ENCODE data around the gene FAM124B. TPM values are rescaled to one million over a fixed set of nuclear protein-coding genes. Genes with fewer than 3 reads are reported as not detected.

The FAM124B gene
- total RNA-seq, 1 donor from 2014 or later = not detected

DNA sequence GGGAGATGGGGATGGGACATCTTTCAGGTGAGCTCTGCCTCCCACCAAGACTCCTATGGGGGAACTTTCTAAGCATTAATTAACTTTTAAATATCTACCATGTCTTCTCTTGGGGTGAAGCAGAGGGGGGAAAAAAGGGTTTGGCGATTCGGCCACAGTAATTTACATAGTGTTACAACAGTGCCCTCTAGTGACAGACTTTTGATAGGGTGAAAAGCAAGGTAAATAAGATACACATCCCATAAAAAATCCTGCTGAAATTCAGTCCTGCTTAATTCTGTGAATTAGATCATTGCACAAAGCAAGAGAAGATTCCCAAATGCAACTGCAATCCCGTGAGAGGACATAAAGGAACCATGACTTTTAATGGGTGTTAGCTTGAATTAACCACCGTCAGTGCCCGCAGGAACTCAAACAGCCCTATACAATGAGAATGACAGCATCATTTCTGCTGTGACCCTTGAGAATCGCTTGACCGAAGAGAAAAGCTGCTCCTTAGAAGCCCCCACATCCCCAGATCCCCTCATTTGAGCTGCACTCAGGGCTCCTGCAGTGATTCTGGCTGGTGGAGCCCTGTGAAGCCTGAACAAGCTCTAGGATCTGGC is 32.8 kb downstream of the FAM124B start:
- no peak overlapping the region for H3K27ac Mint-ChIP-seq
- no peak overlapping the region for H3K4me3 Mint-ChIP-seq (ENCODE audit: low read depth)
- no peaks in the 10 kb centered on the region for H3K36me3 Mint-ChIP-seq (ENCODE audit: insufficient read depth)
- peak; percentile 64 for TF ChIP-seq CTCF (IDR thresholded peaks at IDR 0.05; ENCODE audit: unreplicated experiment)
- no peaks in the 10 kb centered on the region for H3K4me1 Mint-ChIP-seq (ENCODE audit: low read depth)
- DNase-seq (ENCODE audit: low spot score, unreplicated experiment) = no peak
- peaks cover 3% of the 10 kb centered on the region for H3K27me3 Mint-ChIP-seq
- H3K9me3 Mint-ChIP-seq (ENCODE audit: low read depth) = no peaks in the 10 kb centered on the region

DNA sequence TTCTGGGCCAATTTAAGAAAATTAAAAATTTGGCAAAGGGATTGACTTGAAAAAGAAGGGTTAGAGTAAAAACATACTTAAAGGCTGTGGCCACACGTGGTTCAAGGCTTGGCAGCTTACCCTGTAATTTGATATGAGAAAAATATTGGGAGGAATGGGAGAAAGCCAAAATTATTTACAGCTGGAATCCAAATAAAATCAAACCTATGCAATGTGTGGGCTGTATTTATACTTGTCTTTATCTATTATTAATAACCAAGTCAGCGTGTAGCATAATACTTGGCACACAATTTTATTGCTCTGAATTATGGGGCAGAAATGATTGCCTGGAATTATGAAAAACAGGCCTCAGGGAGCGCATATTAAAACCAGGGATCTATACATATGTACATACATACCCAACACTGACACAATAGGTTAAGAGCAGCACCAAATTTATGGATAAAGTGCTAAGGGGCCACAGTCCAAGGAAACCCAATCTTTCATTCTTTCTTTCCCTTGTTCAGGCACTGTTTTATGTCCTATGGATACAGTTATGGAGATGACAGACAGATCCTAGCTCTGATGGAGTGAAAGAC is 35.6 kb downstream of the FAM124B start:
- no peak for TF ChIP-seq CTCF (IDR thresholded peaks at IDR 0.05; ENCODE audit: unreplicated experiment)
- H3K27me3 Mint-ChIP-seq = no peaks in the 10 kb centered on the region
- H3K27ac Mint-ChIP-seq = no peak overlapping the region

GRCh38 chr2:224365331-224365730 is 36.6 kb downstream of the FAM124B start:
- no peaks in the 10 kb centered on the region for H3K4me1 Mint-ChIP-seq (ENCODE audit: low read depth)
- no peaks in the 10 kb centered on the region for H3K9me3 Mint-ChIP-seq (ENCODE audit: low read depth)
- no peak for TF ChIP-seq CTCF (IDR thresholded peaks at IDR 0.05; ENCODE audit: unreplicated experiment)
- no peak for DNase-seq (ENCODE audit: low spot score, unreplicated experiment)
- no peaks in the 10 kb centered on the region for H3K27me3 Mint-ChIP-seq
- no peaks in the 10 kb centered on the region for H3K36me3 Mint-ChIP-seq (ENCODE audit: insufficient read depth)
- no peak overlapping the region for H3K4me3 Mint-ChIP-seq (ENCODE audit: low read depth)
- no peak overlapping the region for H3K27ac Mint-ChIP-seq

More for the DNA sequence above, 35.6 kb downstream of the FAM124B start:
- no peaks in the 10 kb centered on the region for H3K9me3 Mint-ChIP-seq (ENCODE audit: low read depth)
- H3K4me3 Mint-ChIP-seq (ENCODE audit: low read depth) = no peak overlapping the region
- no peak for DNase-seq (ENCODE audit: low spot score, unreplicated experiment)
- H3K36me3 Mint-ChIP-seq (ENCODE audit: insufficient read depth) = no peaks in the 10 kb centered on the region
- H3K4me1 Mint-ChIP-seq (ENCODE audit: low read depth) = no peaks in the 10 kb centered on the region

DNA sequence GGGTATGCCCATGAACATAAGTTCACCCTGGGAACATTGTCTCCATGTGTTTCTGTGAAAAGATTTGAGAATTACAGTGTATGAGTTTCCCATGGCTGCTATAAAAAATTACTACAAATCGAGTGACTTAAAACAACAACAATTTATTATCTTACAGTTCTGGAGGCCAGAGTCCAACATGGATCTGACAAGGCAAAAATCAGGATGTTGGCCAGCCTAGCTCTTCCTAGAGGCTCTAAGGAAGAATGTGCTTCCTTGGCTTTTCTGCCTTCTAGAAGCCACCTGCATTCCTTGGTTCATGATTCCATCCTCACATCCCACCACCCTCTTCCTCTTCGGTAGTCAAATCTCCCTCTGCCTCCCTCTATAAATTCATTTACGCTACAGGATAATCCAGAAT is 38.6 kb downstream of the FAM124B start:
- no peak for DNase-seq (ENCODE audit: low spot score, unreplicated experiment)
- Mint-ChIP-seq H3K27me3 (no peaks in the 10 kb centered on the region), H3K4me3 (ENCODE audit: low read depth) (no peak overlapping the region), H3K9me3 (ENCODE audit: low read depth) (no peaks in the 10 kb centered on the region), H3K4me1 (ENCODE audit: low read depth) (no peaks in the 10 kb centered on the region), H3K27ac (no peak overlapping the region), H3K36me3 (ENCODE audit: insufficient read depth) (no peaks in the 10 kb centered on the region)
- no peak for TF ChIP-seq CTCF (IDR thresholded peaks at IDR 0.05; ENCODE audit: unreplicated experiment)

DNA sequence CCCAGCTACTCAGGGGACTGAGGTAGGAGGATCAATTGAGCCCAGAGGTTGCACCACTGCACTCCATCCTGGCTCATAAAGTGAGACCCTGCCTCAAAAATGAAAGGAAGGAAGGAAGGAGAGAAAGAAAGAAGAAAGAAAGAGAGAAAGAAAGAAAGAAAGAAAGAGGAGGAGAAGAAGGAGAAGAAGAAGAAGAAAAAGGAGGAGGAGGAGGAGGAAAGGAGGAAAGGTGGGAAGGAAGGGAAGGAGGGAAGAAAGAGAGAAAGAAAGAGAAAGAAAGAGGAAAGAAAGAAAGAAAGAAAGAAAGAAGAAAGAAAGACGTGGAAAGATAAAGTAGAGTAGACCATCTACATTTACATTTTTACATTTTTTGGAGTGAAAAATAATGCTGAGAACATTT is 39.8 kb downstream of the FAM124B start:
- Mint-ChIP-seq H3K36me3 (ENCODE audit: insufficient read depth) (no peaks in the 10 kb centered on the region), H3K27ac (no peak overlapping the region), H3K4me3 (ENCODE audit: low read depth) (no peak overlapping the region), H3K27me3 (no peaks in the 10 kb centered on the region), H3K9me3 (ENCODE audit: low read depth) (no peaks in the 10 kb centered on the region), H3K4me1 (ENCODE audit: low read depth) (no peaks in the 10 kb centered on the region)
- DNase-seq (ENCODE audit: low spot score, unreplicated experiment) = no peak
- TF ChIP-seq CTCF (IDR thresholded peaks at IDR 0.05; ENCODE audit: unreplicated experiment) = no peak

Measured in progenitor cell of endocrine pancreas (in vitro differentiated cells).